K562 (cell line): ENCODE data around the gene TYMP. TPM values are rescaled to one million over a fixed set of nuclear protein-coding genes. Genes with fewer than 3 reads are reported as not detected.

Experiments used
- ATAC-seq: fragments of 200-7000 bp; cut with Tn5 transposase; 3 replicates; pipeline ENCODE4 v1.9.1; 2020; ENCODE audit warnings: moderate library complexity
- BruUV-seq: library from RNA; stranded (reverse); fragments of 400-500 nt; replicated peaks from 2 replicates; lab custom pipeline; 2021; lab: Mats Ljungman, UMichigan
- CTCF ChIA-PET: fragments of 300-600 bp; formaldehyde crosslinking; extraction: SDS; loops from one replicate; lab custom pipeline; 2021; ENCODE audit warnings: low intra/inter-chr PET ratio; lab: Yijun Ruan, JAX
- POLR2A ChIA-PET: fragments of 300-600, 350-650 bp; sonication (Branson Sonifier 250); formaldehyde crosslinking; extraction: SDS; loops from one replicate; lab custom pipeline; 2021; ENCODE audit warnings: antibody characterized with exemption, inconsistent platforms; lab: Yijun Ruan, JAX
- DNase-seq, 4 experiments: peaks; one replicate each; pipeline versions ENCODE4 v3.0.0 to v3.0.0-alpha.2; 2011 to 2018; ENCODE audit warnings: low spot score in 3 of 4, mixed read lengths in 3 of 4; ENCODE audit errors: extremely low read depth in 1 of 4
- FAIRE-seq: peaks from 2 replicates; lab custom pipeline; 2011; peaks lifted over from hg19 to GRCh38; lab: Jason Lieb, UNC
- H2AFZ ChIP-seq: 2 replicates; pipeline ENCODE4 v1.6.0; 2011; ENCODE audit warnings: low read depth, low read length, control low read depth, inconsistent platforms
- H3K27ac ChIP-seq: fragments of 200-600 bp; 3 replicates; pipeline ENCODE4 v1.8.0; 2011; ENCODE audit warnings: low read depth, mild to moderate bottlenecking, control low read depth, inconsistent platforms, low read length, moderate library complexity, mixed read lengths; ENCODE audit errors: extremely low read depth
- H3K27me3 ChIP-seq, 2 experiments: fragments of 300-600 bp in 1 of 2; 2 replicates in 1 of 2; 3 replicates in 1 of 2; pipeline versions ENCODE4 v1.6.0 to v1.8.0; 2011; ENCODE audit warnings: inconsistent platforms in 2 of 2, low read length in 2 of 2, mild to moderate bottlenecking in 1 of 2, mixed read lengths in 1 of 2, moderate library complexity in 1 of 2; ENCODE audit not compliant: control insufficient read depth in 2 of 2, insufficient read depth in 2 of 2
- H3K36me3 ChIP-seq: fragments of 300-600 bp; 3 replicates; pipeline ENCODE4 v1.8.0; 2011; ENCODE audit warnings: mild to moderate bottlenecking, low read length, inconsistent platforms; ENCODE audit not compliant: control insufficient read depth, insufficient read depth
- H3K4me1 ChIP-seq, 2 experiments: fragments of 200-600 bp in 1 of 2; replicated peaks in 1 of 2; 2 replicates in 1 of 2; 3 replicates in 1 of 2; pipeline versions ENCODE4 v1.5.1 to v1.8.0; 2011; ENCODE audit warnings: inconsistent platforms in 2 of 2, low read length in 2 of 2, mild to moderate bottlenecking in 1 of 2, mixed read lengths in 1 of 2, moderate library complexity in 1 of 2; ENCODE audit not compliant: control insufficient read depth in 2 of 2, insufficient read depth in 2 of 2
- H3K4me2 ChIP-seq: 2 replicates; pipeline ENCODE4 v1.6.1; 2011; ENCODE audit warnings: low read length, control low read depth, inconsistent platforms, mixed read lengths; ENCODE audit not compliant: insufficient read depth
- H3K4me3 ChIP-seq: fragments of 200-600 bp; sonication (generic), shearing (Covaris generic); 2 replicates; pipeline ENCODE4 v1.5.1; 2016; ENCODE audit warnings: control low read depth, inconsistent platforms
- H3K79me2 ChIP-seq: fragments of 200-600 bp; 3 replicates; pipeline ENCODE4 v1.8.0; 2011; ENCODE audit warnings: low read length, inconsistent platforms; ENCODE audit not compliant: control insufficient read depth, insufficient read depth
- H3K9ac ChIP-seq, 2 experiments: 2 replicates each; pipeline versions ENCODE4 v1.6.0 to v1.6.1; 2011; ENCODE audit warnings: low read depth in 2 of 2, low read length in 2 of 2, control low read depth in 1 of 2, inconsistent platforms in 1 of 2, mild to moderate bottlenecking in 1 of 2, mixed read lengths in 1 of 2; ENCODE audit not compliant: insufficient read depth in 1 of 2
- H3K9me1 ChIP-seq: one replicate; pipeline ENCODE4 v1.6.0; 2011; ENCODE audit warnings: inconsistent platforms, mild to moderate bottlenecking, low read length, moderate library complexity; ENCODE audit not compliant: control insufficient read depth, insufficient read depth
- H3K9me3 ChIP-seq: replicated peaks from 2 replicates; pipeline ENCODE4 v1.5.1; 2011; ENCODE audit warnings: low read depth, low read length, inconsistent platforms; ENCODE audit not compliant: control insufficient read depth, insufficient read depth
- H4K20me1 ChIP-seq: replicated peaks from 2 replicates; pipeline ENCODE4 v1.6.1; 2011; ENCODE audit warnings: low read length, inconsistent platforms, mixed read lengths; ENCODE audit not compliant: control insufficient read depth, insufficient read depth
- DEAF1 ChIP-seq: fragments of 450-650 bp; formaldehyde crosslinking; IDR thresholded peaks from 2 replicates; pipeline ENCODE4 v1.4.0; 2020; ENCODE audit warnings: mild to moderate bottlenecking, moderate library complexity
- MYNN ChIP-seq, 2 experiments: sonication (generic); formaldehyde crosslinking in 1 of 2; IDR thresholded peaks; 2 replicates each; pipeline versions ENCODE4 v1.5.0 to v1.6.1; 2016 to 2020; ENCODE audit warnings: antibody characterized with exemption in 1 of 2, missing genetic modification reagents in 1 of 2
- RBFOX2 ChIP-seq: fragments of 200-400 bp; formaldehyde crosslinking; IDR thresholded peaks from 2 replicates; pipeline ENCODE4 v1.6.1; 2017; ENCODE audit warnings: low read depth, mild to moderate bottlenecking, low read length, moderate library complexity
- WGBS: fragments of 100-300 bp; shearing (Covaris generic); methylation state at CpG from one replicate; pipeline ENCODE4 v1.1.6; 2016; ENCODE audit warnings: low coverage, mixed read lengths; ENCODE audit not compliant: insufficient coverage; ENCODE audit errors: missing lambda C conversion rate; 5-methylcytosine and 5-hydroxymethylcytosine counted together
- in situ Hi-C: fragments of 300-500 bp; cut with MboI; formaldehyde crosslinking; loops from 4 replicates; pipeline ENCODE4 v1.15.0; 2018; ENCODE audit warnings: inconsistent platforms, mixed read lengths
- intact Hi-C: fragments of 100-400 bp; cut with micrococcal nuclease; formaldehyde crosslinking; loops from 2 replicates; pipeline ENCODE4 v1.14.2; 2022
- polyA plus RNA-seq, 8 experiments: library from polyadenylated mRNA; depleted of rRNA in 4 of 8; stranded (reverse) in 5 of 8; unstranded in 3 of 8; fragments of >200 nt; fragmentation: Nextera tagmentation in 2 of 8; fragmentation: Illumina TruSeq in 1 of 8; extraction: Ambion mirVana in 2 of 8; extraction: Trizol in 1 of 8; gene quantifications; 2 replicates each; pipeline versions ENCODE4 v1.2.1 to v1.2.3, GENCODE V29; 2011 to 2014; ENCODE audit warnings: inconsistent platforms in 1 of 8, missing spikeins in 1 of 8
- total RNA-seq, 7 experiments: library from RNA; depleted of rRNA in 6 of 7; stranded (reverse); fragments of >200 nt in 6 of 7; fragmentation: Illumina TruSeq in 2 of 7; extraction: Trizol in 2 of 7; gene quantifications; 2 replicates each; pipeline versions ENCODE4 v1.2.1 to v1.2.3, GENCODE V29; 2011 to 2021; ENCODE audit warnings: low replicate concordance in 1 of 7

Gene TYMP
- total and polyA plus RNA-seq, 9 of the 15 experiments (the other 6 are each of a cell fraction or from before 2014, with no cell fraction given), result 0.03 to 4.0 (median 2.4) TPM; not detected in 4

GRCh38 chr22:50577697-50577986 lies 47.8 kb upstream of the TYMP start:
- FAIRE-seq, result no peak

More at GRCh38 chr22:50577697-50577986, 47.8 kb upstream of the TYMP start:
- BruUV-seq, result no TSS peak
- POLR2A ChIA-PET, result interaction anchor here (2.0 kb wide), 1 partner anchor 12 kb away, joined by 4 read pairs; no protein-coding TSS in a partner anchor
- CTCF ChIA-PET, result interaction anchor here (2.8 to 3.2 kb wide), 2 partner anchors 43 to 114 kb away, joined by 41 to 51 read pairs; no protein-coding TSS in a partner anchor
- no peak overlapping the region for H3K27ac ChIP-seq
- H3K4me1 ChIP-seq, result peaks cover 4 to 23% of the 10 kb centered on the region in 2 experiments; a peak in 3 of 5 replicates
- H3K9ac ChIP-seq, result no peak overlapping the region
- intact Hi-C loops, result no loop called here
- H2AFZ ChIP-seq, result no peak overlapping the region
- no peaks in the 10 kb centered on the region; the same call in 2 of the 3 replicates for H3K36me3 ChIP-seq
- DNase-seq, result no peak
- no peaks in the 10 kb centered on the region for H3K9me3 ChIP-seq
- H4K20me1 ChIP-seq, result no peaks in the 10 kb centered on the region
- no peak overlapping the region for H3K4me2 ChIP-seq
- in situ Hi-C loops, result loop anchor here (5.0 kb wide), 1 partner anchor 35 kb away; no protein-coding TSS in a partner anchor
- 65% methylated on average over 10 of the region's 23 CpGs for WGBS
- H3K9me1 ChIP-seq, result no peaks in the 10 kb centered on the region
- no peaks in the 10 kb centered on the region for H3K27me3 ChIP-seq
- no peak overlapping the region for H3K4me3 ChIP-seq
- H3K79me2 ChIP-seq, result peaks cover 6% of the 10 kb centered on the region; the same call in 2 of the 3 replicates
- no peak for TF ChIP-seq MYNN (IDR thresholded peaks at IDR 0.05)
- TF ChIP-seq MYNN (CRISPR knock-in tag; IDR thresholded peaks at IDR 0.05), result no peak
- TF ChIP-seq RBFOX2, result no peak
- TF ChIP-seq DEAF1 (CRISPR knock-in tag), result no peak
- TF ChIP-seq, all 486 proteins: peak for 0
- ATAC-seq, result no peak
